K562 (cell line): ENCODE results near the gene PITPNB. TPM values are rescaled to one million over a fixed set of nuclear protein-coding genes. Genes with fewer than 3 reads are reported as not detected.

ENCODE experiments used
- ATF1 ChIP-seq, 2 experiments: fragments of 450-650 bp in 1 of 2; IDR thresholded peaks; 2 replicates each; pipeline ENCODE4 v1.6.1; 2016; ENCODE audit warnings: missing compliant biosample characterization in 1 of 2, missing genetic modification characterization in 1 of 2
- CEBPB ChIP-seq: fragments of 450-650 bp; IDR thresholded peaks from 2 replicates; pipeline ENCODE4 v1.6.1; 2016; ENCODE audit warnings: missing genetic modification characterization, missing compliant biosample characterization
- CHCHD3 ChIP-seq: fragments of 250-450 bp; sonication (Bioruptor Pico); IDR thresholded peaks from 2 replicates; pipeline ENCODE4 v2.1.2; 2022; ENCODE audit warnings: mild to moderate bottlenecking
- EWSR1 ChIP-seq: fragments of 450-650 bp; IDR thresholded peaks from 2 replicates; pipeline ENCODE4 v1.6.1; 2018; ENCODE audit warnings: borderline replicate concordance, mild to moderate bottlenecking, low read depth, moderate library complexity; ENCODE audit not compliant: partially characterized antibody
- GTF2F1 ChIP-seq: IDR thresholded peaks from 2 replicates; pipeline ENCODE4 v1.6.1; 2011; ENCODE audit warnings: low read depth, low read length, improper control_type of control experiment
- HMG20A ChIP-seq: fragments of 450-650 bp; formaldehyde crosslinking; conservative IDR thresholded peaks from 2 replicates; pipeline ENCODE4 v1.4.0; 2020; ENCODE audit warnings: mild to moderate bottlenecking, mixed read lengths
- HNRNPLL ChIP-seq: fragments of 200-400 bp; formaldehyde crosslinking; IDR thresholded peaks from 2 replicates; pipeline ENCODE4 v1.6.1; 2017; ENCODE audit warnings: low read length, low read depth, mild to moderate bottlenecking; ENCODE audit not compliant: poor library complexity, severe bottlenecking
- KLF16 ChIP-seq: IDR thresholded peaks from 2 replicates; pipeline ENCODE4 v1.6.1; 2016; ENCODE audit warnings: antibody characterized with exemption
- MED1 ChIP-seq: sonication (generic); formaldehyde crosslinking; IDR thresholded peaks from 2 replicates; pipeline ENCODE4 v1.8.1; 2023; ENCODE audit warnings: missing genetic modification reagents, borderline replicate concordance
- NBN ChIP-seq: fragments of 450-650 bp; IDR thresholded peaks from 2 replicates; pipeline ENCODE4 v1.6.1; 2016; ENCODE audit warnings: low read depth, mild to moderate bottlenecking
- NFRKB ChIP-seq: fragments of 450-650 bp; IDR thresholded peaks from 2 replicates; pipeline ENCODE4 v1.6.1; 2016; ENCODE audit warnings: low read depth
- PML ChIP-seq: IDR thresholded peaks from 2 replicates; pipeline ENCODE4 v1.6.1; 2012; ENCODE audit warnings: low read length, inconsistent platforms
- PTRF ChIP-seq: fragments of 450-650 bp; IDR thresholded peaks from 2 replicates; pipeline ENCODE4 v1.6.1; 2016; ENCODE audit warnings: mild to moderate bottlenecking, missing genetic modification characterization, missing compliant biosample characterization
- SMARCA4 ChIP-seq: fragments of 450-650 bp; IDR thresholded peaks from 2 replicates; pipeline ENCODE4 v1.6.1; 2016
- SMARCE1 ChIP-seq: fragments of 450-650 bp; IDR thresholded peaks from 2 replicates; pipeline ENCODE4 v1.7.1; 2016; ENCODE audit warnings: mild to moderate bottlenecking
- SNIP1 ChIP-seq: fragments of 450-650 bp; IDR thresholded peaks from 2 replicates; pipeline ENCODE4 v1.7.1; 2017; ENCODE audit warnings: low read depth, mild to moderate bottlenecking
- SNRNP70 ChIP-seq: fragments of 200-400 bp; formaldehyde crosslinking; optimal IDR thresholded peaks from 2 replicates; pipeline ENCODE3; 2017; ENCODE audit warnings: low read depth, low read length
- ZBTB17 ChIP-seq: fragments of 450-650 bp; formaldehyde crosslinking; IDR thresholded peaks from 2 replicates; pipeline ENCODE4 v1.4.0; 2020; ENCODE audit warnings: mild to moderate bottlenecking
- ZBTB8A ChIP-seq: fragments of 450-650 bp; IDR thresholded peaks from 2 replicates; pipeline ENCODE4 v1.6.1; 2018; ENCODE audit warnings: mild to moderate bottlenecking, moderate library complexity; ENCODE audit not compliant: partially characterized antibody
- ZKSCAN1 ChIP-seq: fragments of 150-350 bp; IDR thresholded peaks from 2 replicates; pipeline ENCODE4 v1.6.1; 2016; ENCODE audit warnings: low read depth, low read length
- ZNF143 ChIP-seq: sonication (generic); formaldehyde crosslinking; IDR thresholded peaks from 2 replicates; pipeline ENCODE4 v1.9.0; 2022; ENCODE audit warnings: mild to moderate bottlenecking, missing genetic modification reagents
- ZNF408 ChIP-seq: fragments of 250-450 bp; sonication (Bioruptor Pico); IDR thresholded peaks from 2 replicates; pipeline ENCODE4 v1.4.0; 2020; ENCODE audit warnings: low read depth, mild to moderate bottlenecking, moderate library complexity
- ZNF76 ChIP-seq: fragments of 250-450 bp; sonication (Bioruptor Pico); IDR thresholded peaks from 2 replicates; pipeline ENCODE4 v1.4.0; 2020; ENCODE audit warnings: mild to moderate bottlenecking, moderate library complexity, borderline replicate concordance
- polyA plus RNA-seq, 8 experiments: library from polyadenylated mRNA; depleted of rRNA in 4 of 8; stranded (reverse) in 5 of 8; unstranded in 3 of 8; fragments of >200 nt; fragmentation: Nextera tagmentation in 2 of 8; fragmentation: Illumina TruSeq in 1 of 8; extraction: Ambion mirVana in 2 of 8; extraction: Trizol in 1 of 8; gene quantifications; 2 replicates each; pipeline versions ENCODE4 v1.2.1 to v1.2.3, GENCODE V29; 2011 to 2014; ENCODE audit warnings: inconsistent platforms in 1 of 8, missing spikeins in 1 of 8
- total RNA-seq, 7 experiments: library from RNA; depleted of rRNA in 6 of 7; stranded (reverse); fragments of >200 nt in 6 of 7; fragmentation: Illumina TruSeq in 2 of 7; extraction: Trizol in 2 of 7; gene quantifications; 2 replicates each; pipeline versions ENCODE4 v1.2.1 to v1.2.3, GENCODE V29; 2011 to 2021; ENCODE audit warnings: low replicate concordance in 1 of 7
- TF ChIP-seq, protein P1 (sequence below): fragments of 250-450 bp; sonication (Bioruptor Pico); IDR thresholded peaks from 2 replicates; pipeline ENCODE4 v1.9.0; 2021; ENCODE audit warnings: mild to moderate bottlenecking, inconsistent platforms
- TF ChIP-seq, protein P2 (sequence below), 2 experiments: IDR thresholded peaks in 1 of 2; conservative IDR thresholded peaks in 1 of 2; 2 replicates each; pipeline ENCODE4 v1.6.1; 2016; ENCODE audit warnings: low read depth in 2 of 2, mild to moderate bottlenecking in 1 of 2, missing compliant biosample characterization in 1 of 2, missing genetic modification characterization in 1 of 2, moderate library complexity in 1 of 2
- TF ChIP-seq, protein P3 (sequence below): fragments of 450-650 bp; formaldehyde crosslinking; IDR thresholded peaks from 2 replicates; pipeline ENCODE4 v1.4.0; 2020; ENCODE audit warnings: mild to moderate bottlenecking

Gene PITPNB
- total and polyA plus RNA-seq, 9 of the 15 experiments (the other 6 are each of a cell fraction or from before 2014, with no cell fraction given): 13.1 to 52.4 (median 34.7) TPM

DNA sequence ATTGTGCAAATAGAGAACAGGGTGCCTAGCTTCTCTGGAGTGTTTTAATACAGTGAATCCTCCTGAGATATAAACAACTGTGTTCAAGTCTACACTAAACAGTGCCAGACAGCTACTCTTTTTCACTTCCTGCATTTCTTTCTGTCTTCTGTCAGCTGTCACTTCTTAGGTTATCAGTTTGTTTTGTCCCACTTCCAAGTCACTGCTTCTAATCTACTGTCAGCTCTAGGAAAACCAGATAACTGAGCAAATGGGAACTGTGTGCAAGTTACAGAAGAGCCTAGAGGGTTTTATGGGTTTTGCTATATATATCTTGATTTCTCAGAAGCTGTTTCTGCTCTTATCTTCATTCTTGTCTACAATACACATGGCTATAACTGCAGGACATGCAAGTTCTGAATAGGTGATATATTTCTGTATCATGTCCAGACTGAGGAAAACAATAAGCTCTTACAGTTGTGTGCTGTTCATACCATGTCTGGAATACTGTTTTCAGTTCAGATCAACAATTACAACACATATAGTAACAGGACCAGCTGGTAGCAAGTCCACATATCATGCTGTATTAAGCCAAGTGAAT, 5.8 kb downstream of the PITPNB start (continued):
- no peak for TF ChIP-seq PTRF
- TF ChIP-seq NFRKB: no peak
- peak; percentile 84 for TF ChIP-seq SMARCA4
- TF ChIP-seq NBN: peak; percentile 53; the same call in 1 of the 2 replicates
- TF ChIP-seq SNIP1: no peak
- TF ChIP-seq, protein P1, sequence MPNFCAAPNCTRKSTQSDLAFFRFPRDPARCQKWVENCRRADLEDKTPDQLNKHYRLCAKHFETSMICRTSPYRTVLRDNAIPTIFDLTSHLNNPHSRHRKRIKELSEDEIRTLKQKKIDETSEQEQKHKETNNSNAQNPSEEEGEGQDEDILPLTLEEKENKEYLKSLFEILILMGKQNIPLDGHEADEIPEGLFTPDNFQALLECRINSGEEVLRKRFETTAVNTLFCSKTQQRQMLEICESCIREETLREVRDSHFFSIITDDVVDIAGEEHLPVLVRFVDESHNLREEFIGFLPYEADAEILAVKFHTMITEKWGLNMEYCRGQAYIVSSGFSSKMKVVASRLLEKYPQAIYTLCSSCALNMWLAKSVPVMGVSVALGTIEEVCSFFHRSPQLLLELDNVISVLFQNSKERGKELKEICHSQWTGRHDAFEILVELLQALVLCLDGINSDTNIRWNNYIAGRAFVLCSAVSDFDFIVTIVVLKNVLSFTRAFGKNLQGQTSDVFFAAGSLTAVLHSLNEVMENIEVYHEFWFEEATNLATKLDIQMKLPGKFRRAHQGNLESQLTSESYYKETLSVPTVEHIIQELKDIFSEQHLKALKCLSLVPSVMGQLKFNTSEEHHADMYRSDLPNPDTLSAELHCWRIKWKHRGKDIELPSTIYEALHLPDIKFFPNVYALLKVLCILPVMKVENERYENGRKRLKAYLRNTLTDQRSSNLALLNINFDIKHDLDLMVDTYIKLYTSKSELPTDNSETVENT (CRISPR knock-in tag): no peak
- peak; percentile 71 for TF ChIP-seq SMARCE1
- TF ChIP-seq, protein P2, sequence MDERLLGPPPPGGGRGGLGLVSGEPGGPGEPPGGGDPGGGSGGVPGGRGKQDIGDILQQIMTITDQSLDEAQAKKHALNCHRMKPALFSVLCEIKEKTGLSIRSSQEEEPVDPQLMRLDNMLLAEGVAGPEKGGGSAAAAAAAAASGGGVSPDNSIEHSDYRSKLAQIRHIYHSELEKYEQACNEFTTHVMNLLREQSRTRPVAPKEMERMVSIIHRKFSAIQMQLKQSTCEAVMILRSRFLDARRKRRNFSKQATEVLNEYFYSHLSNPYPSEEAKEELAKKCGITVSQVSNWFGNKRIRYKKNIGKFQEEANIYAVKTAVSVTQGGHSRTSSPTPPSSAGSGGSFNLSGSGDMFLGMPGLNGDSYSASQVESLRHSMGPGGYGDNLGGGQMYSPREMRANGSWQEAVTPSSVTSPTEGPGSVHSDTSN (CRISPR knock-in tag; IDR thresholded peaks at IDR 0.05; ENCODE audit: low read depth): no peak
- TF ChIP-seq, protein P2 (tag; conservative IDR thresholded peaks at IDR 0.05; ENCODE audit: low read depth): peak; percentile 73
- no peak for TF ChIP-seq GTF2F1
- TF ChIP-seq ZNF408 (CRISPR knock-in tag): no peak
- no peak for TF ChIP-seq CHCHD3 (CRISPR knock-in tag)
- peak; percentile 44; the same call in 1 of the 2 replicates for TF ChIP-seq PML
- no peak for TF ChIP-seq ZBTB8A
- TF ChIP-seq SNRNP70: no peak
- TF ChIP-seq ATF1 (CRISPR knock-in tag; IDR thresholded peaks at IDR 0.05): no peak
- peak; percentile 30; the same call in 1 of the 2 replicates for TF ChIP-seq ATF1 (tag; IDR thresholded peaks at IDR 0.05)
- no peak for TF ChIP-seq CEBPB (tag)
- TF ChIP-seq KLF16: peak; percentile 59
- TF ChIP-seq ZKSCAN1: no peak
- no peak for TF ChIP-seq HMG20A (CRISPR knock-in tag)
- no peak for TF ChIP-seq ZBTB17 (CRISPR knock-in tag)
- no peak for TF ChIP-seq EWSR1
- TF ChIP-seq, protein P3, sequence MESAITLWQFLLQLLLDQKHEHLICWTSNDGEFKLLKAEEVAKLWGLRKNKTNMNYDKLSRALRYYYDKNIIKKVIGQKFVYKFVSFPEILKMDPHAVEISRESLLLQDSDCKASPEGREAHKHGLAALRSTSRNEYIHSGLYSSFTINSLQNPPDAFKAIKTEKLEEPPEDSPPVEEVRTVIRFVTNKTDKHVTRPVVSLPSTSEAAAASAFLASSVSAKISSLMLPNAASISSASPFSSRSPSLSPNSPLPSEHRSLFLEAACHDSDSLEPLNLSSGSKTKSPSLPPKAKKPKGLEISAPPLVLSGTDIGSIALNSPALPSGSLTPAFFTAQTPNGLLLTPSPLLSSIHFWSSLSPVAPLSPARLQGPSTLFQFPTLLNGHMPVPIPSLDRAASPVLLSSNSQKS (CRISPR knock-in tag): no peak
- no peak for TF ChIP-seq ZNF143 (CRISPR knock-in tag)
- no peak for TF ChIP-seq HNRNPLL
- TF ChIP-seq ZNF76 (CRISPR knock-in tag): no peak
- no peak for TF ChIP-seq MED1 (CRISPR knock-in tag)
